ENCODE measurements around the gene LRRC47.
"Not testable (repeated sequence)": the region's sequence is repeated elsewhere in the genome, so short reads cannot be mapped to it uniquely, and the experiment has no call there.

Gene LRRC47

GRCh38 chr1:3750741-3751140 lies 45.6 kb downstream of the LRRC47 start:
- in situ Hi-C loops (cut with MboI; ENCODE audit: low sequenced_read_pairs), result no loop called here

GRCh38 chr1:3749512-3749911 lies 46.8 kb downstream of the LRRC47 start:
- in situ Hi-C loops (cut with MboI; ENCODE audit: low sequenced_read_pairs), result no loop called here

GRCh38 chr1:3748316-3748900 lies 47.9 kb downstream of the LRRC47 start:
- in situ Hi-C loops (cut with MboI; ENCODE audit: low sequenced_read_pairs), result not testable (repeated sequence)

GRCh38 chr1:3747903-3748302 lies 48.4 kb downstream of the LRRC47 start:
- in situ Hi-C loops (cut with MboI; ENCODE audit: low sequenced_read_pairs), result no loop called here

- in situ Hi-C loops (cut with MboI; ENCODE audit: low sequenced_read_pairs), result no loop called here
These were observed 48.8 kb downstream of the LRRC47 start for GRCh38 chr1:3747522-3747848.

- in situ Hi-C loops (cut with MboI; ENCODE audit: low sequenced_read_pairs), result no loop called here
These were observed 49.3 kb downstream of the LRRC47 start for GRCh38 chr1:3746830-3747521.

GRCh38 chr1:3746389-3746829 lies 49.9 kb downstream of the LRRC47 start:
- in situ Hi-C loops (cut with MboI; ENCODE audit: low sequenced_read_pairs), result no loop called here

- in situ Hi-C loops (cut with MboI; ENCODE audit: low sequenced_read_pairs), result no loop called here
These were observed 50.5 kb downstream of the LRRC47 start for GRCh38 chr1:3745590-3746381.

GRCh38 chr1:3745071-3745470 lies 51.2 kb downstream of the LRRC47 start:
- in situ Hi-C loops (cut with MboI; ENCODE audit: low sequenced_read_pairs), result no loop called here

- in situ Hi-C loops (cut with MboI; ENCODE audit: low sequenced_read_pairs), result no loop called here
These were observed 51.7 kb downstream of the LRRC47 start for GRCh38 chr1:3744646-3745045.

GRCh38 chr1:3743826-3744225 lies 52.5 kb downstream of the LRRC47 start:
- in situ Hi-C loops (cut with MboI; ENCODE audit: low sequenced_read_pairs), result no loop called here

- in situ Hi-C loops (cut with MboI; ENCODE audit: low sequenced_read_pairs), result no loop called here
These were observed 52.9 kb downstream of the LRRC47 start for GRCh38 chr1:3743421-3743820.

- in situ Hi-C loops (cut with MboI; ENCODE audit: low sequenced_read_pairs), result no loop called here
These were observed 53.6 kb downstream of the LRRC47 start for GRCh38 chr1:3742439-3743298.

GRCh38 chr1:3741566-3742438 lies 54.5 kb downstream of the LRRC47 start:
- in situ Hi-C loops (cut with MboI; ENCODE audit: low sequenced_read_pairs), result no loop called here

GRCh38 chr1:3740752-3741151 lies 55.5 kb downstream of the LRRC47 start:
- in situ Hi-C loops (cut with MboI; ENCODE audit: low sequenced_read_pairs), result no loop called here

- in situ Hi-C loops (cut with MboI; ENCODE audit: low sequenced_read_pairs), result no loop called here
These were observed 56.3 kb downstream of the LRRC47 start for GRCh38 chr1:3740042-3740441.

- in situ Hi-C loops (cut with MboI; ENCODE audit: low sequenced_read_pairs), result no loop called here
These were observed 57.4 kb downstream of the LRRC47 start for GRCh38 chr1:3738943-3739342.

GRCh38 chr1:3736708-3737107 lies 59.6 kb downstream of the LRRC47 start:
- in situ Hi-C loops (cut with MboI; ENCODE audit: low sequenced_read_pairs), result no loop called here

GRCh38 chr1:3736131-3736561 lies 60.2 kb downstream of the LRRC47 start:
- in situ Hi-C loops (cut with MboI; ENCODE audit: low sequenced_read_pairs), result no loop called here

GRCh38 chr1:3735688-3736087 lies 60.6 kb downstream of the LRRC47 start:
- in situ Hi-C loops (cut with MboI; ENCODE audit: low sequenced_read_pairs), result no loop called here

All from HL-60/S4 (cell line).